Calu3 (cell line): Measurements from ENCODE around the gene QSOX1. TPM values are rescaled to one million over a fixed set of nuclear protein-coding genes. Genes with fewer than 3 reads are reported as not detected.
A peak's percentile ranks its signal among the peaks of the same experiment; 100 is the strongest.

Experiments
- BruUV-seq: library from RNA; stranded (reverse); fragments of 400-500 nt; replicated peaks from 2 replicates; lab custom pipeline; 2021; lab: Mats Ljungman, UMichigan
- CTCF ChIA-PET: fragments of 300-600 bp; sonication (Branson Sonifier 250); formaldehyde crosslinking; loops from one replicate; lab custom pipeline; 2022; ENCODE audit warnings: antibody characterized with exemption; lab: Charles Lee
- DNase-seq: peaks from one replicate; pipeline ENCODE4 v3.0.0; 2022
- H3K27ac Mint-ChIP-seq: one replicate; pipeline ENCODE4 v1.8.0; 2022; ENCODE audit warnings: mixed read lengths; ENCODE audit not compliant: unreplicated experiment
- H3K27me3 Mint-ChIP-seq: one replicate; pipeline ENCODE4 v1.8.0; 2022; ENCODE audit warnings: mixed read lengths; ENCODE audit not compliant: unreplicated experiment
- H3K36me3 Mint-ChIP-seq: one replicate; pipeline ENCODE4 v1.8.0; 2022; ENCODE audit warnings: mild to moderate bottlenecking, moderate library complexity, mixed read lengths; ENCODE audit not compliant: insufficient read depth, unreplicated experiment
- H3K4me1 Mint-ChIP-seq: one replicate; pipeline ENCODE4 v1.8.0; 2022; ENCODE audit warnings: mild to moderate bottlenecking, low read depth, mixed read lengths; ENCODE audit not compliant: unreplicated experiment
- H3K4me3 Mint-ChIP-seq: one replicate; pipeline ENCODE4 v1.8.0; 2022; ENCODE audit warnings: mild to moderate bottlenecking, low read depth, moderate library complexity, mixed read lengths; ENCODE audit not compliant: unreplicated experiment
- H3K9me3 Mint-ChIP-seq: one replicate; pipeline ENCODE4 v1.8.0; 2022; ENCODE audit warnings: low read depth, mixed read lengths; ENCODE audit not compliant: unreplicated experiment
- CTCF ChIP-seq: fragments of 200-600 bp; IDR thresholded peaks from one replicate; pipeline ENCODE4 v1.8.0; 2022; ENCODE audit warnings: antibody characterized with exemption; ENCODE audit not compliant: unreplicated experiment
- intact Hi-C: fragments of 100-400 bp; cut with micrococcal nuclease; formaldehyde crosslinking; loops from one replicate; pipeline ENCODE4 v1.10.0; 2022; ENCODE audit not compliant: unreplicated experiment
- total RNA-seq: library from RNA; stranded (reverse); gene quantifications from 2 replicates; pipeline ENCODE4 v1.2.3, GENCODE V29; 2022

QSOX1 gene
- total RNA-seq, 1 experiment from 2014 or later = 462 TPM

GRCh38 chr1:180167021-180167701, 12.5 kb downstream of the QSOX1 start:
- peaks cover 42% of the 10 kb centered on the region for H3K36me3 Mint-ChIP-seq
- H3K27ac Mint-ChIP-seq = peak overlapping the region; percentile 66
- no TSS peak for BruUV-seq
- no peaks in the 10 kb centered on the region for H3K9me3 Mint-ChIP-seq
- no peaks in the 10 kb centered on the region for H3K27me3 Mint-ChIP-seq
- TF ChIP-seq CTCF = no peak
- peaks cover 96% of the 10 kb centered on the region for H3K4me1 Mint-ChIP-seq
- CTCF ChIA-PET = interaction anchor here (0.7 to 5.2 kb wide), 3 partner anchors 11 to 20 kb away, joined by 3 to 89 read pairs (median 3); partner anchors contain the start of gene QSOX1
- H3K4me3 Mint-ChIP-seq = no peak overlapping the region
- no peak for DNase-seq
- intact Hi-C loops = loop anchor here (10.0 kb wide), 1 partner anchor 212 kb away; the partner anchor contains the start of gene CEP350

GRCh38 chr1:180167721-180168467, 13.2 kb downstream of the QSOX1 start:
- Mint-ChIP-seq H3K9me3 (no peaks in the 10 kb centered on the region), H3K27me3 (no peaks in the 10 kb centered on the region), H3K36me3 (peaks cover 43% of the 10 kb centered on the region), H3K4me1 (peaks cover 93% of the 10 kb centered on the region), H3K4me3 (peak overlapping the region; percentile 9), H3K27ac (peak overlapping the region; percentile 66)
- intact Hi-C loops = loop anchor here (10.0 kb wide), 1 partner anchor 213 kb away; the partner anchor contains the start of gene CEP350
- BruUV-seq = no TSS peak
- CTCF ChIA-PET = interaction anchor here (0.6 to 5.2 kb wide), 6 partner anchors 11 to 300 kb away, joined by 3 to 89 read pairs (median 3); partner anchors contain the start of genes QSOX1 and TOR1AIP1
- peak; percentile 29 for TF ChIP-seq CTCF
- DNase-seq = peak; percentile 97

- Mint-ChIP-seq H3K27ac (peak overlapping the region; percentile 66), H3K27me3 (no peaks in the 10 kb centered on the region), H3K4me1 (peaks cover 82% of the 10 kb centered on the region), H3K9me3 (no peaks in the 10 kb centered on the region), H3K36me3 (peaks cover 43% of the 10 kb centered on the region), H3K4me3 (peak overlapping the region; percentile 45)
- CTCF ChIA-PET = interaction anchor here (0.8 to 5.2 kb wide), 6 partner anchors 10 to 301 kb away, joined by 3 to 89 read pairs (median 4); partner anchors contain the start of genes QSOX1 and TOR1AIP1
- intact Hi-C loops = loop anchor here (10.0 kb wide), 1 partner anchor 214 kb away; the partner anchor contains the start of gene CEP350
- peak; percentile 80 for DNase-seq
- peak; percentile 59 for TF ChIP-seq CTCF
- no TSS peak for BruUV-seq
Observed at GRCh38 chr1:180168786-180169639, 14.3 kb downstream of the QSOX1 start.
